IgD-negative memory B cell (primary cell): Measurements from ENCODE around the gene SIM2. TPM values are rescaled to one million over a fixed set of nuclear protein-coding genes. Genes with fewer than 3 reads are reported as not detected.
A peak's percentile ranks its signal among the peaks of the same experiment; 100 is the strongest.

Source experiments
- H3K27ac Mint-ChIP-seq, 3 donors: one replicate each; pipeline ENCODE4 v1.8.0; 2020 to 2022; ENCODE audit warnings: mild to moderate bottlenecking in 3 of 3, mixed read lengths in 3 of 3, moderate library complexity in 1 of 3
- H3K27me3 Mint-ChIP-seq: one replicate; pipeline ENCODE4 v1.8.0; 2021; ENCODE audit warnings: mixed read lengths
- H3K36me3 Mint-ChIP-seq: one replicate; pipeline ENCODE4 v1.8.0; 2020; ENCODE audit warnings: mild to moderate bottlenecking, mixed read lengths
- H3K4me1 Mint-ChIP-seq, 3 donors: one replicate each; pipeline ENCODE4 v1.8.0; 2020 to 2022; ENCODE audit warnings: mixed read lengths in 3 of 3, mild to moderate bottlenecking in 1 of 3
- H3K4me3 Mint-ChIP-seq, 4 donors: one replicate each; pipeline ENCODE4 v1.8.0; 2020 to 2022; ENCODE audit warnings: mild to moderate bottlenecking in 4 of 4, mixed read lengths in 4 of 4, moderate library complexity in 3 of 4
- H3K9me3 Mint-ChIP-seq, 3 donors: one replicate each; pipeline ENCODE4 v1.8.0; 2020 to 2021; ENCODE audit warnings: mixed read lengths in 3 of 3, mild to moderate bottlenecking in 1 of 3
- polyA plus RNA-seq: library from polyadenylated mRNA; unstranded; fragments of 300-500 nt; fragmentation: Illumina TruSeq; gene quantifications from one replicate; pipeline ENCODE4 v1.2.3, GENCODE V29; 2021

Gene SIM2
- polyA plus RNA-seq, 1 donor from 2014 or later = not detected

DNA sequence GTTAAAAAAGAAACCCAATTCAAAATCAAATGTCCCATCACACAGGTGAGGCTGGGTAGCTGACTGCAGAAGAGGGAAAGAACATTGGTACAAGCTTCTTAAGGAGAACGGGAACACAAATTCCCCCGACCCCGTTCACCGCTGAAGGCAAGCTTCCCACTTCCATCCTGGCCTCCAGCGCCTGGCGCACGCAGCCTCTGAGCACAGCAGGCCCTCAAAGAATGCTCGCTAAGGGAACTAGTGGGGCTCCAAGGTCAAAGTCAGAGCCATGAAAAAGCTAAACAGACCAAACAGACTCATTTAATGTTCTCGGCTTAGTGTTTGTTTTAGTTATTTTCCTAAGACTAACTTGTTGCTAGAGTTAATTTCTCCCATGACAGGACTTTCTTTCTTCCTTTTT lies 63.7 kb downstream of the SIM2 start:
- Mint-ChIP-seq H3K27me3 (no peaks in the 10 kb centered on the region), H3K4me1 (no peaks in the 10 kb centered on the region), H3K9me3 (no peaks in the 10 kb centered on the region), H3K36me3 (peaks cover 17% of the 10 kb centered on the region), H3K4me3 (no peak overlapping the region), H3K27ac (peak overlapping the region in 1 of 3 donors; percentile 71)

DNA sequence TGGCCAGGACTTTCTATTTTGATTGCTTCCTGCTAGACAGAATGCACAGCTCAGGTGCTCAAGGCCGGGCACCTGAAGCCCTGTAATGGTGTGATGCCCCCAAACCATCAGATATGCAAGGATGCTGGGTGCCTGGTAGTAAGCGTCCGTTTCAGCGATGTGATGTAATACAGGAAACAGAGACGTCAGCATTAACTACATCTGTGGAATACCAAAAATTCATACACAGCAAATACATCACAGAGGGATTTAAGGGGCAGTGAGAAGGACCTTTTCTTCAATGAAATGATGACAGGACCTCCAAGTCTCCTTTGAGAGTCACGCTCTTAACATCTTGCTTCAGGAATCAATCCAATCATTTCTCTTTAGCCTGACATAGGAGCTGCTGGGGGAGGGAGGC lies 64.4 kb downstream of the SIM2 start:
- Mint-ChIP-seq H3K9me3 (no peaks in the 10 kb centered on the region), H3K27ac (peak overlapping the region in 1 of 3 donors; percentile 71), H3K4me3 (no peak overlapping the region), H3K36me3 (peaks cover 17% of the 10 kb centered on the region), H3K4me1 (no peaks in the 10 kb centered on the region), H3K27me3 (no peaks in the 10 kb centered on the region)

DNA sequence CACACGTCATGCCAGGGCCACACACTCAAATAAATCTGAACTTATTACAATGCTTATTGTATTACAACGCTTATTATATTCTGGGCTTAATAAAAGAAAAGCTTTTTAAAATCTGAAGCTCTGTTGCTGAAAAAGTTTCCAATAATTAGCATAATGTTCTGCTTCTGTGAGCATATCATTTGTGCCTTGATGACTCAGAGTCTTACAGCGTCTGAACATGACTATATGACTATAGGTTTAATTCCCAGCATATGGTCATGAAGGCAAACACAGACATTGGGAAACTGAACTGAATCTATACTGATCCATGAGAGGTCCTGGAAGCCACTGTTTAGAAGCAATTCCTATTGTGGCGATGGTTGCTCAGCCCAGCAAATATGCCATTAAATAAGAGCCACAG lies 66.3 kb downstream of the SIM2 start:
- H3K27ac Mint-ChIP-seq = no peak overlapping the region
- no peaks in the 10 kb centered on the region for H3K27me3 Mint-ChIP-seq
- no peaks in the 10 kb centered on the region for H3K4me1 Mint-ChIP-seq
- H3K9me3 Mint-ChIP-seq = no peaks in the 10 kb centered on the region
- peaks cover 17% of the 10 kb centered on the region for H3K36me3 Mint-ChIP-seq
- no peak overlapping the region for H3K4me3 Mint-ChIP-seq

DNA sequence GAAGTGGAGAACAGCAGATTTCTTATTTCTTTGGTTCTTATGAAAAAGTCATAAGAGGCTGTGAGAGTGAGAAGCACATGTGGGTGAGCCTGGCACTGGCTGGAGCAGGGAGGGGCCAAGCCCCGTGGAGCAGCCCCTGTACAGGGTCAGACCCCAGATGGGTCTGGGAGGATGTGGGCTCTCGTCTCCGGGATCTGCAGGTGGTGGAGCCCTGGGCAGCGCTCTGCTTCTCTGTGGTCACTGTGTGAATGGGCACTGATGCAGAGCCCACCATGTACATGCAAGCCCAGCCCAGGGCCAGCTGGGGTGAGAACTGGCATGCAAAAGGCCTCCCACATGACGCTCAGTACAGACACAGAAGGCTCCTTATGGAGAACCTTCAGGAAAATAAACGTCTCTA lies 67.6 kb downstream of the SIM2 start:
- no peaks in the 10 kb centered on the region for H3K4me1 Mint-ChIP-seq
- no peaks in the 10 kb centered on the region for H3K27me3 Mint-ChIP-seq
- no peak overlapping the region for H3K4me3 Mint-ChIP-seq
- H3K9me3 Mint-ChIP-seq = no peaks in the 10 kb centered on the region
- H3K27ac Mint-ChIP-seq = no peak overlapping the region
- H3K36me3 Mint-ChIP-seq = peaks cover 15% of the 10 kb centered on the region

DNA sequence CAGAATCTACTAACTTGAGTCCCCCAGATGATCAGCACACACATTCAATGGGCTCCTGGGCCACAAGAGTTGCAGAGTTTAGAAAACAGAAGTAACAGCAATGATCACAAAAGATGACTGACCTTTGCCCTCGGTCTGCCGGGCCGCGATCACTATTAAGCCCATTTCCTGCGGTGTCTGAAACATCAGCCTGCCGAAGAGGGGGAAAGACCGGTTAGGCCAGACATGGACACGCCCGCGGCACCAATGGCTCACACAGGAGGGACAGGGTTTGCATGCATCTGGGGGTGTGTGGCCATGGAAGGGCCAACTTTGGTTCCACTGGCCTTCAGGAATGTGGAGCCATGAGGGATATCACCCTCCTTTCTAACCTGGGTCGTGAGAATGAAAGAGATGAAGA lies 68.2 kb downstream of the SIM2 start:
- H3K9me3 Mint-ChIP-seq = no peaks in the 10 kb centered on the region
- no peak overlapping the region for H3K27ac Mint-ChIP-seq
- H3K4me1 Mint-ChIP-seq = no peaks in the 10 kb centered on the region
- H3K4me3 Mint-ChIP-seq = no peak overlapping the region
- peaks cover 13% of the 10 kb centered on the region for H3K36me3 Mint-ChIP-seq
- no peaks in the 10 kb centered on the region for H3K27me3 Mint-ChIP-seq

DNA sequence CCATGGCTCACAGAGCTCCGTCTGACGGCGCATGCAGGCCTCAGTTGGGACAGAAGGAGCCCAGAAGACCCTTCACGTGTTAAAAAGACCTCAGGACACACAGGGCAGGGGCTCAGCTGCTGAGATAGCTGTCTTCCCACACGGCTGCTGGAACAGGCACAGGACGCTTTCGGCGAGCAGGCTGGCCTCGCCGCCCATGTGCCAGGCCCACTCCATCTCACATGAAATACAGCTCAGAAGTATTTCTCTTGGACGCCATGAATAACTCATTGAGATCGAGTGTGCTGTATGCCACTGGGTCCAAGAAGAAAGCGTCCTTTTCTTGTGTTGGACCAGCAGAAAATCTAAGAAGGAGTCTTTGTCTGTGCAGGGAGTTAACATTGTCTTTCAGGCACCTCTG lies 69.6 kb downstream of the SIM2 start:
- Mint-ChIP-seq H3K27me3 (no peaks in the 10 kb centered on the region), H3K36me3 (peaks cover 14% of the 10 kb centered on the region), H3K9me3 (no peaks in the 10 kb centered on the region)

DNA sequence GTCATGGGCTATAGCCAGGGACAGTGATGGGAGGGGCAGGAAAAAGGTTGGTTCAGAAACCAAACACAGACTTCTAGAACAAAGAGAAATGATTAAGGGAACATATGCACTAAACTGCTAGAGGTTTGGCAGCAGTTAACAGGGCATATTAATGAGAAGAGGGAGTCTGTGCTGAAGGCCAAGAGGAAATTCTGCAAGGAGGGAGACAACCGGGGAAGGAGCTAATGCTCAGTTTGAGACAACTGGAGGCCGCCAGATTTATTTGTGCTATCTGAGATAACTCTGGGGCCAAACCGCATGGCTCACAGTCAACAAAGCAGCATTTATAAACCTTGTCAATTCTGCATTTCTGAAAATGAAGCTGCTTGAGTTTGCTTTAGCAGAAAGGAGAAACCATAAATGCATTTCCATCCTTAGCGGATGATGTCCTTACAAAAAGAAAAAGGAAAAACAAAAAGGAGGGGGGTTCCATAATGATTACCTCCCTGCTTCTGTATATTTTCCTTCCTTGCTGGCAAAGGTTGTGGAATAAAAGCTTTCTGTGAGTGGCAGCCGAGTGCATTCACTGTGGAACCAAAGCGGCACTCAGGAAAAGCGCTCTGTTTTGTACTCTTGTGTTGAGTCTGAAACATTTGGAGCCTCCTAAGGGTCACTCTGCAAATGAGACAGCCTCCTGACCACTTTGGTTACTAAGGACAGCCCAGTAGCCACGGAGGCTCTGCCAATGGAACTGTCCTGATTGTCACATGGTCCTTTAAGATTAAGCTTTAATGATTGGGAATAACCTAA lies 70.3 kb downstream of the SIM2 start:
- peaks cover 14% of the 10 kb centered on the region for H3K36me3 Mint-ChIP-seq
- H3K4me1 Mint-ChIP-seq = no peaks in the 10 kb centered on the region
- no peak overlapping the region for H3K4me3 Mint-ChIP-seq
- no peaks in the 10 kb centered on the region for H3K27me3 Mint-ChIP-seq
- H3K9me3 Mint-ChIP-seq = no peaks in the 10 kb centered on the region
- H3K27ac Mint-ChIP-seq = no peak overlapping the region

More for the DNA sequence above, 69.6 kb downstream of the SIM2 start:
- Mint-ChIP-seq H3K4me3 (no peak overlapping the region), H3K4me1 (no peaks in the 10 kb centered on the region), H3K27ac (no peak overlapping the region)

DNA sequence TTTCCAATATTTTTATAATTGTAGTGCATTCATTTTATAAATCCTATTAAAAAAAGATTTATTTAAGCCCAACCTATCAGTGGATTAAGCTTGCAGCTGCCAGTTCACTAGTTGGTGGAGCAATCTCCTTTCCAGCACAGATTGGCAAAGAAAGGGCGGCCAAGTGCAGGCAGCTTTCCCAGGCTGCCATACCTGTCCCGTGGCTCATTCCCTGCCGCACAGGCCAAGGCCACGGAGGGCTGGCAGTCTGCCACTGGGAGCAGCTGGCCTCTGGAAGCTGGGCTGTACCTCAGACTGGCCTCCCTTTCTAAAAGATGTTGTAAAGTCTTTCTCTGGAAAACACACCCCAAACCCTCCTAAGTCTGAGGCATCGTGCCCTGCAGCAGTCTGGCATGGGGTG lies 74.2 kb downstream of the SIM2 start:
- Mint-ChIP-seq H3K27me3 (no peaks in the 10 kb centered on the region), H3K27ac (no peak overlapping the region), H3K36me3 (peaks cover 3% of the 10 kb centered on the region), H3K9me3 (no peaks in the 10 kb centered on the region), H3K4me3 (no peak overlapping the region), H3K4me1 (no peaks in the 10 kb centered on the region)

DNA sequence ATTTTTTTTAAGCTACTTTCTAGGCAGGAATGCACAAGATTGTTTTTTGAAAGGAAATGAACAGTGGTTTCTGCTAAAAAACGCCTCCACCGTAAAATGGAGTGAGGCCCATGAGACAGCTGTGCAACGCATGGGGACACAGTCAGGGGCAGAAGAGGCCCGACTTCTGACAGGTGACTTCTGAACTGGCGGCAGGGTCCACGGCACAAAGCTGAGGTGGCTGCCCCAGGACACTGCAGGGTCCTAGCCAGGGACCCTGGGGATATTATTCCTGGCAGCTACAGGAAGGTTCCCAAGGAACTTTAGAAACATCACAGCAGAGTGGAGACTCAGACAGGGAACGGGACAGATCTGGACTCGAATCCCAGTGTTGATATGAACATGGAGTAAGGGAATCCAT lies 75.1 kb downstream of the SIM2 start:
- H3K9me3 Mint-ChIP-seq = no peaks in the 10 kb centered on the region
- H3K4me1 Mint-ChIP-seq = no peaks in the 10 kb centered on the region
- peaks cover 3% of the 10 kb centered on the region for H3K36me3 Mint-ChIP-seq
- H3K27me3 Mint-ChIP-seq = no peaks in the 10 kb centered on the region
- H3K27ac Mint-ChIP-seq = no peak overlapping the region
- H3K4me3 Mint-ChIP-seq = no peak overlapping the region

DNA sequence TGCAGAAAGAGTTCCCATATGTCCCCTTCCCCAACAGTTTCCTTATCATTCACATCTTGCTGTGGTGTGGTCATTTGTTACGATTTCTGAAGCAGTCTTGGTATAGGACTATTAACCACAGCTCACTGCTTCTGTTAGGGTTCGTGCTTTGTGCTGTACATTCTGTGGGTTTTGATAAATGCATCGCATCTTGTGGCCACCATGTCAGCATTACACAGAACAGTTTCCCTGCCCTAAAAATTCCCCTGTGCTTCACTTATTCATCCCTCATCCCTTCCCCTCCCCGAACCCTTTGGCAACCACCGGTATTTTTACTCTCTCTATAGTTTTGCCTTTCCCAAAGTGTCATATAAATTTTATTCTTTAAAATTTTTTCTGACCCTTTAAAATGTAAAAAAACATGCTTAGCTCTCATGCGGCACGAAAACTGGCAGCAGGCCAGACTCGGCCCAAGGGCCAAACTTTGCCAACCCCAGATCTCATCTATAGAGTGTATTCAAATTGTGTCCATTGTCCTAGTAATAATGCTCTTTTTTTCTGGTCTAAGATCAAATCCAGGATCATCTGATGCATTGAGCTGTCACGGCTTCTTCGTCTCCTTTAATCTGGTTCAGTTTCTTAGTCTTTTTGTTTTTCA lies 78.2 kb downstream of the SIM2 start:
- Mint-ChIP-seq H3K27me3 (no peaks in the 10 kb centered on the region), H3K9me3 (peaks cover 0 to 2% (median 0%) of the 10 kb centered on the region in 3 donors), H3K27ac (no peak overlapping the region), H3K4me3 (peak overlapping the region in 1 of 4 donors; percentile 45), H3K36me3 (peaks cover 6% of the 10 kb centered on the region), H3K4me1 (no peaks in the 10 kb centered on the region)

DNA sequence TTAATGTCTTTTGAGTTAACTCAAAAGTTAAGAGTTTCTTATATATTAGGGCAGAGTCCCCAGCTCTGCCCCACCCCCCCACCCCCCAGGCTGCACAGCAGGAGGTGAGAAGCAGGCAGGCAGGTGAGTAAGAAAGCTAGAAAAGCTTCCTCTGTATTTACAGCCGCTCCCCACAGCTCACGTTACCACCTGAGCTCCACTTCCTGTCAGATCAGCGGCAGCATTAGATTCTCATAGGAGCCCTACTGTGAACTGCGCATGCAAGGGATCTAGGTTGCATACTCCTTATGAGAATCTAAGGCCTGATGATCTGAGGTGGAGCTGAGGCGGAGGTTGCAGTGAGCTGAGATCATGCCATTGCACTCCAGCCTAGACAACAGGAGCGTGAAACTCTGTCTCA lies 81.9 kb downstream of the SIM2 start:
- no peaks in the 10 kb centered on the region for H3K4me1 Mint-ChIP-seq
- peak overlapping the region in 1 of 4 donors; percentile 37 for H3K4me3 Mint-ChIP-seq
- no peak overlapping the region for H3K27ac Mint-ChIP-seq
- H3K9me3 Mint-ChIP-seq = peaks cover 0 to 2% (median 0%) of the 10 kb centered on the region in 3 donors
- H3K27me3 Mint-ChIP-seq = no peaks in the 10 kb centered on the region
- H3K36me3 Mint-ChIP-seq = peaks cover 6% of the 10 kb centered on the region

DNA sequence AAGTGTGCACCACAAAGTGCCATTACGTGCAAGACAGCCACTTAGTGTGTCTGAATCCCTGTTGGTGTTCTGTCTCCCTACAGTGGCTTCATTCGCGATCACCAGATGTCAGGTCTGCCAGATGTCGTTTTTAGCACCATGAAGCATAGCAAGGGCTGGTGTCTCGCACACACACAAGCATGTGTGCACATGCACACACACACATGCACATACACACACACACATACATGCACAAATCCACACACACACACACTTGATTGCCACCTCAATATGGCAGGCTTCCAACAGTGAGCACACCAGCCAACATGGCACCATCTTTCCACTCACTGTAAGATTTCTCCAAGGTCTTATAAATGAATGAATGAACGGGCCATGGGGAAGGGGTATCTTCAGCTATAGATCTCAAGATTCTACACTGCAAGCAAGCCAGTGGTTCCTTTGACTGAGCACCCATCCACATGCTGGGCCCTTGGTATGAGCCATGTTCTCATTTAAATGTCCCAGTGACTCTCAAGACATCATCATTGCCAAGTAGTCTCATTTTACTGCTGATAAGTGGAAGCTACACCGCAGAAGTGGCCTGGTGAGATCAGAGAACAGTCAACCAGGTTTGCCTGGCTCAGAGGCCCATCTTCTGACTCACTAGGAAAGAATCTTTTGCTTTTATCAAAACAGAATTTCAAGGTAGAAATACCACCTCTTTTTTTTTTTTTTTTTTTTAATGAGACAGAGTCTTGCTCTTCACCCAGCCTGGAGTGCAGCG lies 84.9 kb downstream of the SIM2 start:
- Mint-ChIP-seq H3K4me1 (no peaks in the 10 kb centered on the region), H3K4me3 (no peak overlapping the region), H3K9me3 (peaks cover 0 to 2% (median 0%) of the 10 kb centered on the region in 3 donors), H3K27ac (no peak overlapping the region), H3K36me3 (peaks cover 9% of the 10 kb centered on the region), H3K27me3 (no peaks in the 10 kb centered on the region)

DNA sequence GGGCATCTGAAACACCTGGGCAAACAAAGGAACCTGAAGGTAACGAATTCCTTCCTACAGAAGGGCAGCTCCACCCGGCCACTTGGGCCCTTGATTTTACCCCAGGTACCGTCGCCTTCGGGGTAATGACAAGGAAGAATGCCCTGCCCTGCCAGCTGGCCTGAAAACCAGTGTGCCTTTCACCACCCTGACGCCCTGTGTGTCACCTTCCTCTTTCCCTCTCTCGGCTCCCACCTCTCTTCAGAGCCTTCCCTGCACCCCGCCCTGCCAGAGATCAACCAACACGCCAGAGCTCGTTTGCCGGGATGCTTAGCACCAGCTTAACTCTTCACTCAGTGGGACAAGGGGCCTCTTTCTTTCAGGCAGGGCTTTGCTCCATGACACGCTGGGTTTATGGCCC lies 86.0 kb downstream of the SIM2 start:
- H3K4me3 Mint-ChIP-seq = no peak overlapping the region
- H3K36me3 Mint-ChIP-seq = peaks cover 12% of the 10 kb centered on the region
- H3K4me1 Mint-ChIP-seq = no peaks in the 10 kb centered on the region
- no peaks in the 10 kb centered on the region for H3K27me3 Mint-ChIP-seq
- no peaks in the 10 kb centered on the region for H3K9me3 Mint-ChIP-seq
- H3K27ac Mint-ChIP-seq = no peak overlapping the region

DNA sequence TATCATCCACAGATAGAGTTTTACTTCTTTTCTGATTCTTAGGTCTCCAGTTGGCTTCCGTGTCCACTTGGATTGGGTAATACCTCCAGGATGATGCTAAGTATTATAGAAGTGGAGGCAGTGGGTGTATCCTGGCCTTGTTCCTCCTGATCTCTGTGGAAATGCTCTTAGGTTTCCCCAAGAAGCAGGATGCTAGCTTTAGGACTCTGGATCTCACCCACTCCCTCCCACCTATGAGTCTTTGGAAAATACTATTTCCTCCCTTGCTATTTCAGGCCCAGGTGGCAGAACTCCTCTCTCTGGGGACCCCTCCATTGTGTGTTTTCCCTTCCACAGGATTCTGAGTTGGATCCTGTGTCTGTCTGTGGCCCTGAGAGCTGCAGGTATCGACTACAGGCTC lies 86.7 kb downstream of the SIM2 start:
- H3K4me1 Mint-ChIP-seq = no peaks in the 10 kb centered on the region

DNA sequence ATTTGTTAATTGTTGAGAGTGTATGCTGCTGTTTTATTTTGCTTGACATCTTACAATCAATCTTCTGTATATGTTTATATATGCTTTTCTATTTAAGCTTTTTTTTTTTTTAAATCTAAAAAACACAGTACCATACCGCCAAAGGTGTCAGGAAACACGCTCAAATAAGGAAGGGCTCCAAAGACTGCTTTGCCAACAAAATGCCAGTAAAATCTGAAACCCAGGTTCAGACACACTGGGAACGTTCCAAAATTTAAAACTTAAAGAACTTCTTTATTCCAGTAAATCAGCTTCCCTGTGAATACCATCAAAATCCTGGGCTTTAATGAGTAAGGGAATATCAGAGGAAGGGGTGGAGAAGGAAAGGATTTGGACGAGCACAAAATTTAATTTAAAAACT lies 87.3 kb downstream of the SIM2 start:
- Mint-ChIP-seq H3K27ac (no peak overlapping the region), H3K27me3 (no peaks in the 10 kb centered on the region), H3K4me1 (no peaks in the 10 kb centered on the region), H3K4me3 (no peak overlapping the region), H3K36me3 (peaks cover 15% of the 10 kb centered on the region), H3K9me3 (no peaks in the 10 kb centered on the region)

More for the DNA sequence above, 86.7 kb downstream of the SIM2 start:
- Mint-ChIP-seq H3K36me3 (peaks cover 12% of the 10 kb centered on the region), H3K27me3 (no peaks in the 10 kb centered on the region), H3K27ac (peak overlapping the region in 1 of 3 donors; percentile 64), H3K9me3 (no peaks in the 10 kb centered on the region), H3K4me3 (no peak overlapping the region)
